Suprapubic skin (tissue), 3 donors: ENCODE measurements around the gene RFX2.

Source experiments
- POLR2A ChIP-seq, 2 donors: fragments of 450-650 bp; IDR thresholded peaks; one replicate each; pipeline ENCODE4 v1.6.1; 2017; ENCODE audit warnings: antibody characterized with exemption in 2 of 2, mild to moderate bottlenecking in 2 of 2, moderate library complexity in 2 of 2
- TF ChIP-seq, protein P1 (sequence below), 2 donors: fragments of 200-600 bp in 1 of 2; fragments of 450-650 bp in 1 of 2; sonication (generic) in 1 of 2; IDR thresholded peaks; one replicate each; pipeline ENCODE4 v1.5.1; 2016 to 2019; ENCODE audit warnings: antibody characterized with exemption in 2 of 2, mild to moderate bottlenecking in 1 of 2, moderate library complexity in 1 of 2

GRCh38 chr19:5985098-5985783 lies 125.1 kb downstream of the RFX2 start:
- TF ChIP-seq, protein P1, sequence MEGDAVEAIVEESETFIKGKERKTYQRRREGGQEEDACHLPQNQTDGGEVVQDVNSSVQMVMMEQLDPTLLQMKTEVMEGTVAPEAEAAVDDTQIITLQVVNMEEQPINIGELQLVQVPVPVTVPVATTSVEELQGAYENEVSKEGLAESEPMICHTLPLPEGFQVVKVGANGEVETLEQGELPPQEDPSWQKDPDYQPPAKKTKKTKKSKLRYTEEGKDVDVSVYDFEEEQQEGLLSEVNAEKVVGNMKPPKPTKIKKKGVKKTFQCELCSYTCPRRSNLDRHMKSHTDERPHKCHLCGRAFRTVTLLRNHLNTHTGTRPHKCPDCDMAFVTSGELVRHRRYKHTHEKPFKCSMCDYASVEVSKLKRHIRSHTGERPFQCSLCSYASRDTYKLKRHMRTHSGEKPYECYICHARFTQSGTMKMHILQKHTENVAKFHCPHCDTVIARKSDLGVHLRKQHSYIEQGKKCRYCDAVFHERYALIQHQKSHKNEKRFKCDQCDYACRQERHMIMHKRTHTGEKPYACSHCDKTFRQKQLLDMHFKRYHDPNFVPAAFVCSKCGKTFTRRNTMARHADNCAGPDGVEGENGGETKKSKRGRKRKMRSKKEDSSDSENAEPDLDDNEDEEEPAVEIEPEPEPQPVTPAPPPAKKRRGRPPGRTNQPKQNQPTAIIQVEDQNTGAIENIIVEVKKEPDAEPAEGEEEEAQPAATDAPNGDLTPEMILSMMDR (IDR thresholded peaks at IDR 0.05), result no peak
- TF ChIP-seq POLR2A (IDR thresholded peaks at IDR 0.05), result no peak
